Small intestine (tissue), 4 donors: ENCODE measurements around the gene CLDN17. TPM values are rescaled to one million over a fixed set of nuclear protein-coding genes. Genes with fewer than 3 reads are reported as not detected.

Source experiments
- polyA plus RNA-seq, 4 donors: library from polyadenylated mRNA; stranded (reverse) in 3 of 4; unstranded in 1 of 4; fragments of 200-250 nt in 3 of 4; fragments of 120-200 nt in 1 of 4; gene quantifications; one replicate each; pipeline versions ENCODE4 v1.2.1 to v1.2.3, GENCODE V29; 2013
- donor health status: healthy with polysubstance abuse.
- donor health status: Bipolar disorder and iron deficiency.
- donor health status: healthy.

CLDN17 gene
- polyA plus RNA-seq, 4 donors: not detected

Other genes with a start within 250 kb of the CLDN17 start
- under 1 TPM in 2 of 4 donors, not detected in 2; 0.24 to 0.37 TPM for gene GRIK1, start 226.8 kb downstream of the CLDN17 start, polyA plus RNA-seq
- gene CLDN8, start 49.3 kb upstream of the CLDN17 start, polyA plus RNA-seq: under 1 TPM in 1 of 4 donors, not detected in 3; 0.15 TPM
- not detected for gene KRTAP24-1, start 116.1 kb upstream of the CLDN17 start, polyA plus RNA-seq
- gene KRTAP25-1, start 122.7 kb upstream of the CLDN17 start, polyA plus RNA-seq: not detected
- gene KRTAP26-1, start 153.5 kb upstream of the CLDN17 start, polyA plus RNA-seq: not detected
- gene KRTAP27-1, start 170.9 kb upstream of the CLDN17 start, polyA plus RNA-seq: not detected
- not detected for gene KRTAP23-1, start 181.8 kb upstream of the CLDN17 start, polyA plus RNA-seq
- gene KRTAP13-2, start 205.5 kb upstream of the CLDN17 start, polyA plus RNA-seq: 1 to 10 TPM in 1 of 4 donors, not detected in 3; 2.0 TPM
- gene KRTAP13-1, start 229.2 kb upstream of the CLDN17 start, polyA plus RNA-seq: not detected